HepG2 (cell line): ENCODE results near the gene PBLD. TPM values are rescaled to one million over a fixed set of nuclear protein-coding genes. Genes with fewer than 3 reads are reported as not detected.

Source experiments
- BRD4 ChIP-seq: sonication (generic); formaldehyde crosslinking; IDR thresholded peaks from 2 replicates; pipeline ENCODE4 v1.4.0; 2020; ENCODE audit warnings: missing genetic modification reagents
- CC2D1A ChIP-seq: sonication (generic); formaldehyde crosslinking; IDR thresholded peaks from 2 replicates; pipeline ENCODE4 v1.8.1; 2023; ENCODE audit warnings: mild to moderate bottlenecking, missing genetic modification reagents
- FUBP1 ChIP-seq: sonication (generic); formaldehyde crosslinking; IDR thresholded peaks from 2 replicates; pipeline ENCODE4 v1.5.1; 2020; ENCODE audit warnings: missing genetic modification reagents, mild to moderate bottlenecking, borderline replicate concordance
- HOXA3 ChIP-seq: sonication (generic); formaldehyde crosslinking; IDR thresholded peaks from 2 replicates; pipeline ENCODE4 v1.5.0; 2020; ENCODE audit warnings: missing genetic modification reagents
- MAF1 ChIP-seq: sonication (generic); formaldehyde crosslinking; IDR thresholded peaks from 2 replicates; pipeline ENCODE4 v1.5.0; 2020; ENCODE audit warnings: missing genetic modification reagents, borderline replicate concordance
- MBD4 ChIP-seq: IDR thresholded peaks from 2 replicates; pipeline ENCODE4 v1.6.1; 2012; ENCODE audit warnings: low read length, inconsistent platforms, borderline replicate concordance
- NFIC ChIP-seq: IDR thresholded peaks from 2 replicates; pipeline ENCODE4 v1.6.1; 2012; ENCODE audit warnings: mild to moderate bottlenecking, low read length, inconsistent platforms
- PAWR ChIP-seq: sonication (generic); formaldehyde crosslinking; IDR thresholded peaks from 2 replicates; pipeline ENCODE4 v1.4.0; 2020; ENCODE audit warnings: missing genetic modification reagents, mild to moderate bottlenecking, borderline replicate concordance
- POLR2A ChIP-seq, 2 experiments: IDR thresholded peaks; 2 replicates each; pipeline ENCODE4 v1.6.1; 2011; ENCODE audit warnings: low read depth in 2 of 2, low read length in 2 of 2, mild to moderate bottlenecking in 1 of 2, moderate library complexity in 1 of 2; ENCODE audit not compliant: insufficient read depth in 1 of 2
- RAD21 ChIP-seq: fragments of 450-650 bp; formaldehyde crosslinking; IDR thresholded peaks from 2 replicates; pipeline ENCODE4 v1.5.0; 2020; ENCODE audit warnings: mild to moderate bottlenecking
- SKI ChIP-seq: fragments of 450-650 bp; IDR thresholded peaks from one replicate; pipeline ENCODE4 v1.6.1; 2018; ENCODE audit warnings: mild to moderate bottlenecking; ENCODE audit not compliant: partially characterized antibody
- SKIL ChIP-seq: sonication (generic); formaldehyde crosslinking; IDR thresholded peaks from 2 replicates; pipeline ENCODE4 v1.8.0; 2022; ENCODE audit warnings: missing genetic modification reagents, mild to moderate bottlenecking, moderate library complexity, borderline replicate concordance
- YEATS4 ChIP-seq: sonication (generic); formaldehyde crosslinking; IDR thresholded peaks from 2 replicates; pipeline ENCODE4 v1.4.0; 2020; ENCODE audit warnings: missing genetic modification reagents, borderline replicate concordance
- ZNF160 ChIP-seq: sonication (generic); formaldehyde crosslinking; IDR thresholded peaks from 2 replicates; pipeline ENCODE4 v1.8.0; 2022; ENCODE audit warnings: mild to moderate bottlenecking, inconsistent platforms, missing genetic modification reagents
- ZNF280D ChIP-seq: sonication (generic); formaldehyde crosslinking; IDR thresholded peaks from 2 replicates; pipeline ENCODE4 v1.5.1; 2020; ENCODE audit warnings: mild to moderate bottlenecking, missing genetic modification reagents
- ZNF329 ChIP-seq: sonication (generic); formaldehyde crosslinking; IDR thresholded peaks from 2 replicates; pipeline ENCODE4 v1.9.0; 2021; ENCODE audit warnings: low read depth, mild to moderate bottlenecking, missing genetic modification reagents
- ZNF576 ChIP-seq: sonication (generic); formaldehyde crosslinking; IDR thresholded peaks from 2 replicates; pipeline ENCODE4 v1.4.0; 2020; ENCODE audit warnings: mild to moderate bottlenecking, missing genetic modification reagents
- ZNF614 ChIP-seq: IDR thresholded peaks from 2 replicates; pipeline ENCODE4 v1.6.1; 2018; ENCODE audit warnings: missing biosample characterization, missing genetic modification reagents, inconsistent platforms, borderline replicate concordance
- ZNF770 ChIP-seq: sonication (generic); formaldehyde crosslinking; IDR thresholded peaks from 2 replicates; pipeline ENCODE4 v1.5.0; 2020; ENCODE audit warnings: mild to moderate bottlenecking, missing genetic modification reagents
- ZSCAN21 ChIP-seq: sonication (generic); formaldehyde crosslinking; IDR thresholded peaks from 2 replicates; pipeline ENCODE4 v1.8.0; 2022; ENCODE audit warnings: mild to moderate bottlenecking, missing genetic modification reagents, moderate library complexity, borderline replicate concordance
- polyA plus RNA-seq, 8 experiments: library from polyadenylated mRNA; depleted of rRNA in 3 of 8; stranded (reverse) in 7 of 8; unstranded in 1 of 8; fragments of >200 nt; fragmentation: Illumina TruSeq in 4 of 8; extraction: Trizol in 4 of 8; gene quantifications; 2 replicates each; pipeline versions ENCODE4 v1.2.1 to v1.2.3, GENCODE V29; 2011 to 2016; ENCODE audit warnings: low read depth in 4 of 8, missing spikeins in 1 of 8, mixed read lengths in 1 of 8; ENCODE audit not compliant: insufficient read depth in 1 of 8
- total RNA-seq, 5 experiments: library from RNA; depleted of rRNA; stranded (reverse); fragments of >200 nt; fragmentation: Illumina TruSeq; extraction: Trizol; gene quantifications; 2 replicates each; pipeline ENCODE4 v1.2.3, GENCODE V29; 2016; ENCODE audit warnings: low read depth in 1 of 5

PBLD gene
- total and polyA plus RNA-seq, 2 of the 13 experiments (the other 11 are each of a cell fraction or from before 2014, with no cell fraction given): 0.42 to 3.1 TPM

GRCh38 chr10:68332259-68333057 is at the start of gene PBLD (continued):
- TF ChIP-seq ZNF770 (CRISPR knock-in tag) (peak; percentile 100), ZSCAN21 (CRISPR knock-in tag) (peak; percentile 13; the same call in 1 of the 2 replicates), MBD4 (no peak), ZNF280D (peak; percentile 65; the same call in 1 of the 2 replicates), MAF1 (0 out of 2 replicates have a peak, but pooled peaks have one; percentile 51), SKIL (CRISPR knock-in tag) (no peak), HOXA3 (CRISPR knock-in tag) (peak; percentile 68), CC2D1A (CRISPR knock-in tag) (no peak), SKI (peak; percentile 23), ZNF329 (CRISPR knock-in tag) (no peak), BRD4 (peak; percentile 84), NFIC (no peak), FUBP1 (no peak), RAD21 (peak; percentile 49; the same call in 1 of the 2 replicates), ZNF576 (no peak), POLR2A (IDR thresholded peaks at IDR 0.05; ENCODE audit: insufficient read depth in 1 of 2, low read depth in 2 of 2, low read length in 2 of 2) (peak; percentile 41 to 93; a peak in 3 of 4 replicates), ZNF160 (CRISPR knock-in tag) (no peak; the same call in 1 of the 2 replicates), YEATS4 (CRISPR knock-in tag) (peak; percentile 54), PAWR (CRISPR knock-in tag) (0 out of 2 replicates have a peak, but pooled peaks have one; percentile 24), ZNF614 (CRISPR knock-in tag) (no peak)
